HG02981 (cell line): ENCODE measurements around the gene TFF1.

Experiments used
- ATAC-seq: cut with Tn5 transposase; IDR thresholded peaks from one replicate; pipeline ENCODE4 v1.9.1; 2021; ENCODE audit warnings: mild to moderate bottlenecking, moderate library complexity; ENCODE audit not compliant: unreplicated experiment

TFF1 gene

DNA sequence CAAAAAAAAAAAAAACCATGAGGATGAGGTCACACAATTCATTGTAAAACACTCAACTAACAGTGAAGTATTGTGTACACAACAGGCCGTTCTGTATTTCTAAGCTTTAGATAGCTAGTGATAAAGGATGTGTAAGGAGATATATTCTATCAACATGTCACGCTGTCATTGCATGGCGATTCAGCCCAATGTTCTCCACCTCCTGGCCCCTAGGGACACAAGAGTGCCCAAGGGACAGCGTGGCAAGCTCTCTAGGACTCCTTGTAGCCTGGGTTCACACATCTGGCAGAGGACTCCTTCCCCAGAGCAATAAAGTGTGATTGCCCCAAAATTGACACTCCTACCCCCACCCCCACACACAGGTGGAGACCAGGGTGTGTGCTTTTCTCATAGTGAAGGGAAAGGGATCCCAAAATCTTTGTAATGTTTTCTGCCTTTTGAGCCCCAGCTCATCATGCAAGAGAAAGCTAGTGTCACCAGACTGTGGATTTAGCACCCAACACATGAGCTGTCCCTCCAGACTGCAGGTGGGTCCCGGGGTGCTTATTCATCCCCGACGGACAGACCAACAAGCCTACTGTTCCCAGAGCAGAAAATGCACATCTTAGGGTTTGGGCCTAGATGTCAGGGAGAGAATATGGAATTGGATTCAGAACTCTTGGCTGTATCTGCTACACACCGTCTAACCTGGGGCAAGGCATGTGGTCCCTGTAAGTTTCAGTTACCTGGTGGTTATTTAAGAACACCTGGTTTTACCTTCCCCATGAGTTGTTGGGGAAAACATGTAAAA, 18.0 kb upstream of the TFF1 start:
- no peak for ATAC-seq

- ATAC-seq: no peak
Measured at GRCh38 chr21:42383331-42383730, 17.0 kb upstream of the TFF1 start.

DNA sequence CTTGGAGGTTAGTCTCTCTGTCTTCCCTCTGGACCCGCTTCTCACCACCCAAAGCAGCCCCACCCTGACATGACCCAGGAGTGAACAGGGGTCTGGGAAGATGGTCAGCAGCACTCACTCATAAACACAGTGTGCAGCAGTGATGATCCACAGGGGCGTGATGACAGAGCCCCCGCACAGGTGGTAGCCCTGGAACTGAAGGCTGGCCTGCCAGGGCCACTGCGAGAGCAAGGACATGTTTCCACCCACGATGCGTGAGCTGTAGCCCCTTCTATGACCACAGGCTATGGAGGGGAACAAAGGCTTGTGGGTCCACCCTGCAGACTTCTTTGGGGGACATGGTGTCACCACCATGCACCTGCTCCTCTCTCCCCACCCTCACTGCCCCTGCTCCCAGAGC, 16.6 kb upstream of the TFF1 start:
- ATAC-seq: no peak

GRCh38 chr21:42381347-42381984, 15.1 kb upstream of the TFF1 start:
- ATAC-seq: no peak

DNA sequence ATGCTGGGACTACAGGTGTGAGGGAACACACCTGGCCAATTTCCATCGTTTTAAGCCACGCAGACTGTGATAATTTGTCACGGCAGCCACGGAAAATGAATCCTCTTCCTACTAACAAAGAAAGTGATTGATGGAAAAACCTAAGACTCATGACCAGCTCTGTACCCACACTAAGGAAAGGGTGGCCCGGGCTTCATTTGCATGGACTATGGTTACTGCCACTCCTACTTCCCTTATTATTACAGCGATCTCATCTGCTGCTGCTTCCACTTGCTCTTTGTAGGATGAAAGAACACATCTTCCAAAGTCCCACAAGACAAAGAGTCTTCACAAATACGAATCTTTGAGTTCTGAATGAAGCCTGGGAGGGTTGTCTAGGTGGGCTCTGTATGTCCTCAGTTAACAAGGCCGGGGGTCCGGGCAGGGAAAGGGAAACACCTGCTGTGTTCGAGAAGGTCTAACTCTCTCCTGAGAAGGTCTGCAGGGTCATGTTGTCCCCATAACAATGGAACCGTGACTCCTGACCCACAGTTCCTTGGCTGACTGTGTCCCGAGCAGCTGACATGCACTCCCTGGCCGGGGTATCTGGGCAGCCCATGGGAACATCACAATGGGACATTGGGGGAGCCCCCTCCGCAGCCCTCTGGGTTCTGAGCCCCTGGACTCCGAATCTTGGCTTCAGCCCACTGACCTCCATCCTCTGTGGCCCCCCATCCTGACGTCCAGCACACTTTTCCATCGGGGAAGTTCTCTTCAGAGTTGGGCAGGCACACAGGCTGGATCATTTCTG, 13.3 kb upstream of the TFF1 start:
- no peak for ATAC-seq

DNA sequence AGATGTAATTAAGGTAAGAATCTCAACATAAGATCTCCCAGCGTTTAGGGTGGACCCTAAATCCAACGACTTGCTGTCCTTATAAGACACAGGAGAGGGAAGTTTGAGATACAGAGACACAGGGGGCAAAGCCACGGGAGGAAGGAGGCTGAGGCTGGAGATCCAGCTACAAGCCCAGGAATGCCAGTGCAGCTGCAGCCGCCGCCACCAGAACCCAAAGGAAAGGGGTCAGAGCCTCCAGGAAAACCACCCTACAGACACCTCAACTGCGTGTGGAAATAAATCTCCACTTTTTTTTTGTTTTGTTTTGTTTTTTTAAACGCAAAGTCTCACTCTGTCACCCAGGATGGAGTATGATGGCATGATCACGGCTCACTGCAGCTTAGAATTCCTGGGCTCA, 12.1 kb upstream of the TFF1 start:
- no peak for ATAC-seq

DNA sequence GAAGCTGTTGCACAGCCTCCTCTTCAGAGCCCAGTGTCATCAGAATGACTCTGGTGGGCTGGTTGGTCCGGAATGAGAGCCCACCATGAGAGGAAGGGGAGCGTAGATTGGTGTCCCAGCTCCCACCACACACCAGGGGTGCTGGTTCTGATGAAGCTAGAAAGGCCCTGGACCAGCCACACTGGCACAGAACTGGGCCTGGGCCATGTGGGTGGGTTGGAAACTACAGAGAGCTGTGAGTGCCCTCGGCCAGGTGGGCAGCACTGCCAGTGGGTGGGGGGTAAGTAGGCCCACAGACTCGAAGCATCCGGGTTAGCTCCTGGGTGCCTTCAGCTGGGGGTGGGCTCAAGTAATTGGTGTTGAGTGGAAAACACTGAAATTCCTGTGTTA, 11.6 kb upstream of the TFF1 start:
- ATAC-seq: no peak

GRCh38 chr21:42377211-42377950, 11.0 kb upstream of the TFF1 start:
- ATAC-seq: no peak

- no peak for ATAC-seq
Measured at GRCh38 chr21:42376338-42376982, 10.1 kb upstream of the TFF1 start.

DNA sequence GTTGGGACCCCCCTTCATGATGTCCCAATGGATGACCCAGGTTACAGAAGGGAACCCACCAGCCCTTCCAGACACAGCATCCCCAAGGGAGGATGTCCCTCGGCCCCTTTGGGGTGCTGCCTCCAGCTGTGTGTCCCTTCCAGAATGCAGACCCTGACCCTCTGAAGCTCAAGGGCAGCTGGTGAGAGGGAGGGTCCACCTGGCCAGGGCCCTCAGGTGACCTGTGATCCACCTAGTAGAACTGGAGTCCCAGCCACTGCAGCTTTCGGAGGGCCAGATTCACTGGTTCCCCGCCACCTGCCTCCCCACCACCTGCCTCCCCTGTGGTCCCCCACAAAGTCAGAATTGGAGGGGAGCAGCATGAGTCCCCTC, 9.6 kb upstream of the TFF1 start:
- ATAC-seq: no peak

GRCh38 chr21:42375506-42375905, 9.2 kb upstream of the TFF1 start:
- ATAC-seq: no peak

- no peak for ATAC-seq
Measured at GRCh38 chr21:42374864-42375499, 8.6 kb upstream of the TFF1 start.

DNA sequence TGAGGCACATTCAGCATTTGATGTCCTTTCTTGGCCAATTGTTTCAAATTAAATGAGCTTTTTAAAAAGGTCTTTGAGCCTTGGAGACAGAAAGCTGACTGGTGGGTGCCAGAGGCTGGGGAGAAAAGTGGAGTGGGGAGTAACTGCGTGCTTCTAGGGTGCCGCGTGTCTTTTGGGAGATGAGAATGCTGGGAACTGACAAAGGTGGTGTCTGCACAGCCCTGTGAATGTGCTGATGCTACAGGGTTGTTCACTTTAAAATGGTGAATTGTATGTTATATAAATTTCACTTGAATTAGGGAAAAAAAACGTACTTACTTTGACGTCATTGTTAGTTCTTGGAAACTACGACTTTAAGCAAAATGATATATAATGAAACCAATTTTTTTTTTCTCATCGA, 8.1 kb upstream of the TFF1 start:
- no peak for ATAC-seq

- no peak for ATAC-seq
Measured at GRCh38 chr21:42373908-42374455, 7.6 kb upstream of the TFF1 start.

DNA sequence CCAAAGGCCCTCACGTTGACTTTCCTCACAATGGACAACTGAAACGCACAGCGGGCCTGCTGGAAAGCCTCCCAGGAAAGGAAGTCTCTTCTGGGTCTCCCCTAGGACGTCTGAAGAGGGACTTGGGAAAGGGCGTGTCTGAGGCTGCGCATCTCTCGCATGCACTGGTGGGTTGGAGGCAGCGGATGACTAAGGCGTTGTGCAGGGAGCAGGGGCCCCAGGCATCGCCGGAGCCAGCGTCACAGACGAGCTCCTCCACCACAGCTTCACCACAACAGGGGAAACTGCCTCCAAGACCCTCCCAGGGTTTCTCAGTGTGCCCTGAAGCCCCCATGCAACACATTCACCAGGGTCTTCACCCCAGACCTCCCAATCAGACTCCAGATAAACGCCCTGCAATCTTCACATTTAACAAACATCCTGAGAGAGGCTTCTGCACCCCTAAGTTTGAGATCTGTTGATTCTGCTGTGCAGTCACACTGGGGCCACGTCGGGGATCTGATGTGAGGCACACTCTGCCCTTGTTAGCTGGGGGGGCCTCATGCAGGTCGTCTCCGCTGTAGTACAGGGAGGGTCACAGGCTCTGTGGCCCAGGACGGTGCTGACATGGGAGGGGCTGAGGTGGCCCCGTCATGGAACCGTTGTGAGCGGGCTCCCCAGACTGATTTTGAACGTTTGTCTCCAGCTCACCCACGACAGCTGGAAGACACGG, 7.0 kb upstream of the TFF1 start:
- no peak for ATAC-seq

DNA sequence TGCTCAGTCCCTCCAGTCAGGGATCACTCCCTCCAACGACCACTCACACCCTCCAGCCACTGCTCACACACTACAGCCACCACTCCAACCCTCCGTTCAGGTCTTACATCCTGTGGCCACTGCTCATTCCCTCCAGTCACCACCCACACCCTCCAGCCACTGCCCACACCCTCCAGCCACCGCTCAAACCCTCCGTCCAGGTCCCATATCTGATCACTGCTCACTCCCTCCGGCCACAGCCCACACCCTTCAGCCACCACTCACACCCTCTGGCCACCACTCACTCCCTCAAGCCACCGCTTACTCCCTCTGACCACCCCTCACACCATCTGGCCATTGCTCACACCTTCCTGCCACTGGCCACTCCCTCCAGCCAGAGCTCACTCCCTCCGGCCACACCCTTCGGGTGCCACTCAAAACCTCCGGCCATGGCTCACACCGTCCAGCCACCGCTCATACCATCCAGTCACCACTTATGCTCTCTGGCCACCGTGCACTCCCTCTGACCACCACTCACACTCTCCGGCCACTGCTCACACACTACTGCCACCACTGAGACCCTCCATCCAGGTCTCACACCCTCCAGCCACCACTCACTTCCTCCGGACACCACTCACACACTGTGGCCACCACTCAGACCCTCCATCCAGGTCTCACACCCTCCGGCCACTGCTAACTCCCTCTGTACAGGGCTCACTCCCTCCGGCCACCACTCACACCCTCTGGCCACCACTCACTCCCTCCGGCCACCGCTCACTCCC, 4.7 kb upstream of the TFF1 start:
- ATAC-seq: no peak

- no peak for ATAC-seq
Measured at GRCh38 chr21:42369821-42370220, 3.5 kb upstream of the TFF1 start.

- no peak for ATAC-seq
Measured at GRCh38 chr21:42367367-42368165, 1.2 kb upstream of the TFF1 start.
